Stimulated activated CD8-positive, alpha-beta memory T cell treated with anti-CD3 and anti-CD28 coated beads, Interleukin-4, amount 100 ng/mL, for 4 hours (primary cell): ENCODE measurements around the gene NKIRAS2.
A peak's percentile ranks its signal among the peaks of the same experiment; 100 is the strongest.

Source experiments
- DNase-seq, 2 donors: peaks; one replicate each; pipeline ENCODE4 v3.0.0-alpha.2; 2020; ENCODE audit warnings: low read depth in 2 of 2, low spot score in 1 of 2

The NKIRAS2 gene

GRCh38 chr17:42026857-42027589 lies 7.1 kb downstream of the NKIRAS2 start:
- DNase-seq: no peak

- DNase-seq: no peak
Observed at GRCh38 chr17:42027590-42027889, 7.7 kb downstream of the NKIRAS2 start.

GRCh38 chr17:42027961-42028790 lies 8.3 kb downstream of the NKIRAS2 start:
- DNase-seq: no peak

- DNase-seq: no peak
Observed at GRCh38 chr17:42028791-42029127, 8.9 kb downstream of the NKIRAS2 start.

GRCh38 chr17:42031584-42031983 lies 11.7 kb downstream of the NKIRAS2 start:
- DNase-seq: no peak

- no peak for DNase-seq
Observed at GRCh38 chr17:42034059-42034458, 14.2 kb downstream of the NKIRAS2 start.

GRCh38 chr17:42038221-42038973 lies 18.5 kb downstream of the NKIRAS2 start:
- no peak for DNase-seq

GRCh38 chr17:42039794-42040763 lies 20.2 kb downstream of the NKIRAS2 start:
- DNase-seq: no peak

GRCh38 chr17:42040818-42041217 lies 20.9 kb downstream of the NKIRAS2 start:
- no peak for DNase-seq

- no peak for DNase-seq
Observed at GRCh38 chr17:42041619-42042018, 21.7 kb downstream of the NKIRAS2 start.

GRCh38 chr17:42042598-42043319 lies 22.9 kb downstream of the NKIRAS2 start:
- DNase-seq: no peak

GRCh38 chr17:42045719-42046118 lies 25.8 kb downstream of the NKIRAS2 start:
- DNase-seq: no peak

- no peak for DNase-seq
Observed at GRCh38 chr17:42047343-42047742, 27.5 kb downstream of the NKIRAS2 start.

- DNase-seq: no peak
Observed at GRCh38 chr17:42049834-42050392, 30.0 kb downstream of the NKIRAS2 start.

GRCh38 chr17:42050393-42051012 lies 30.6 kb downstream of the NKIRAS2 start, which contains the start of gene C17orf113:
Gene C17orf113 (minus strand): TSS chr17:42050601. CDS start chr17:42043376, 7,225 bp downstream.
- DNase-seq: peak in 1 of 2 donors; percentile 13

- no peak for DNase-seq
Observed at GRCh38 chr17:42051013-42051400, 31.1 kb downstream of the NKIRAS2 start.

GRCh38 chr17:42051645-42052044 lies 31.8 kb downstream of the NKIRAS2 start:
- no peak for DNase-seq

- no peak for DNase-seq
Observed at GRCh38 chr17:42052346-42052877, 32.5 kb downstream of the NKIRAS2 start.
